ENCODE measurements around the gene CCNL1. TPM values are rescaled to one million over a fixed set of nuclear protein-coding genes. Genes with fewer than 3 reads are reported as not detected.

CCNL1 gene
- total RNA-seq, 1 donor, result 138 TPM

DNA sequence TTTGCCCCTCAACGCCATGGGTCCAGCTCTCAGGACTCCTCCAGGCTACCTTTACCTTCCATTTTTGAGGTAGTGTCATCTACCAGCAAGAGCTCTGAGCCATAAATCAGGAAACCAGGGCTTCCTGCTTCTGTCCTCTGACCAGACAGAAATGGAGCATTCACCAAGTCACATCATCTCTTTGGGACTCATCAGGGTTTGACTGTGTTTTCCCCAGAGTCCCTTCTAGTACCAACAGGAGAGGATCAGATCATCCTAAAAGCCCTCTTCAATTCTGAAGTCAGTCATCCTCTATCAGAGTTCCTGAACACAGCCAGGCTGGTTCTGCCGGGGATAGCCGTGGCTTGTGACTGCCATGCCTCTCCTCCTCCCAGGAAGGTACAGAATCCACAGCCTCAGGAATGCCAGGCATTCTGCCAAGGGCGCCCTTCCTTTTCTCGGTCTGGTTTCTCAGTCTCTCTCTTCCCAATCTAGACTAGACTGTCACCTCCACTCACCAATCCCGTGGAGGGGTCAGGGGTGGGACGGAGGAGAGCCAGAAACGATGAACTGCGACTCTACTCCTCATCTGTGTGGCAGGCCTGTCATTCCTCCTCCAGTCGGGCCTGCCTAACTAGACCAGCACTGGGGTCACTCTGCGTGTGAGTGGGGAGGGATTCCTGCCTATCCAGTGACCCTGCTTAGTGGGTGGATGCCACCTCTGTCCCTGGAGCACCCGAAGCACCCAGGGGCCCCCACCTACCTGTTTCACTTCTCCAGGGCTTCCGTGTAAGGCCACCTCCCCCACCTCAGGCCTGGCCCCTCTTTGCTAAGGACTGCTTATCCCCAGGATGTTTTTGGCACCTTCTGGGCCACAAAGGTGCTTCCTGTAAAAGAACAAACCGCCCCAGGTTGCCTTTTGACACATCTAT, 30.9 kb downstream of the CCNL1 start:
- TF ChIP-seq, protein P1, sequence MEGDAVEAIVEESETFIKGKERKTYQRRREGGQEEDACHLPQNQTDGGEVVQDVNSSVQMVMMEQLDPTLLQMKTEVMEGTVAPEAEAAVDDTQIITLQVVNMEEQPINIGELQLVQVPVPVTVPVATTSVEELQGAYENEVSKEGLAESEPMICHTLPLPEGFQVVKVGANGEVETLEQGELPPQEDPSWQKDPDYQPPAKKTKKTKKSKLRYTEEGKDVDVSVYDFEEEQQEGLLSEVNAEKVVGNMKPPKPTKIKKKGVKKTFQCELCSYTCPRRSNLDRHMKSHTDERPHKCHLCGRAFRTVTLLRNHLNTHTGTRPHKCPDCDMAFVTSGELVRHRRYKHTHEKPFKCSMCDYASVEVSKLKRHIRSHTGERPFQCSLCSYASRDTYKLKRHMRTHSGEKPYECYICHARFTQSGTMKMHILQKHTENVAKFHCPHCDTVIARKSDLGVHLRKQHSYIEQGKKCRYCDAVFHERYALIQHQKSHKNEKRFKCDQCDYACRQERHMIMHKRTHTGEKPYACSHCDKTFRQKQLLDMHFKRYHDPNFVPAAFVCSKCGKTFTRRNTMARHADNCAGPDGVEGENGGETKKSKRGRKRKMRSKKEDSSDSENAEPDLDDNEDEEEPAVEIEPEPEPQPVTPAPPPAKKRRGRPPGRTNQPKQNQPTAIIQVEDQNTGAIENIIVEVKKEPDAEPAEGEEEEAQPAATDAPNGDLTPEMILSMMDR (IDR thresholded peaks at IDR 0.05; ENCODE audit: insufficient read depth, low read length), result no peak
- no peak overlapping the region for H3K4me3 ChIP-seq (ENCODE audit: low read depth, low read length)
- DNase-seq (ENCODE audit: low read depth), result peak; percentile 57

DNA sequence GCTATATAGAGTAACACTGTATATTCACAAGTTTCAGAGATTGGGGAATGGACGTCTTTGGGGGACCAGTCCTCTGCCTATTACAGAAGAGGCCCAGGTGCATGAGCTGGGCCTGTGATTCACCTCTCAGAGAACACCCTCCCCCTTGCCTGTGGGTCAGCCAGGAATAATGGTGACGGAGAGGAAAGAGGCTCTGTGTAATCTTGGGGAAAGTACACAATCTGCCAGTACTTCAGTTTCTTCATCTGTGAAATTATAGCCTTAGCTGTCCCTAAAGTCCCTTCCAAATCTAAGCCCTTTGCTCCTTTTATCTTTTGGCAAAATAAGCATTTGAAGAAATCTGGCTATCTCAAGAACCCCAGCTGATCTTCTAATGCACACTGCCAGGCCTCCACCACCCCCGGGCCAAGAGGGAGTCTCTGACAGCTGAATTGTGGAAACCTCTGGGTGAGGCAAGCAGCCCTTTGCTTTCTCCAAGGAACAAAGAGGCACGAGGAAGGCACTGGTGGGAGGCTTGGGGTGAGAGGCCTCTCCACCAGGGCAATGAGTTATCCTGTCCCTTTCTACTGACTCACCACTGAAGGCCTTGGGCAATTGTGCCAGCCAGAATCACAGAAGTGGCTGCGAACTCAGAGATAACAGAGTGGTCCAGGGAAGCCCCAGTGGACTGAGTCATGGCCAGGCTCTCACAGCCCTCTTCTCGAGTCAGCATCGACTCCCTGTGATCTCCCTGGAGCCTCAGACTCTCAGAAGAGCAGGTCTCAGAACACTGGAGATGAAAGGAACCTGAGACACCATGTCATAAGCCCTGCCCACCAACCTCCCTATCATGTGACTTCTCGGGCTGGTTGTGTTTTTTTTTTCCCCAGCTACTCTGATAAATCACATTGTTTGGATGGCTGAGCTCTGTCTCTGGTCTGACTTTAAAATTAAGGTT, 31.8 kb downstream of the CCNL1 start:
- DNase-seq (ENCODE audit: low read depth), result peak; percentile 91
- H3K4me3 ChIP-seq (ENCODE audit: low read depth, low read length), result no peak overlapping the region
- TF ChIP-seq, protein P1 (IDR thresholded peaks at IDR 0.05; ENCODE audit: insufficient read depth, low read length), result no peak

DNA sequence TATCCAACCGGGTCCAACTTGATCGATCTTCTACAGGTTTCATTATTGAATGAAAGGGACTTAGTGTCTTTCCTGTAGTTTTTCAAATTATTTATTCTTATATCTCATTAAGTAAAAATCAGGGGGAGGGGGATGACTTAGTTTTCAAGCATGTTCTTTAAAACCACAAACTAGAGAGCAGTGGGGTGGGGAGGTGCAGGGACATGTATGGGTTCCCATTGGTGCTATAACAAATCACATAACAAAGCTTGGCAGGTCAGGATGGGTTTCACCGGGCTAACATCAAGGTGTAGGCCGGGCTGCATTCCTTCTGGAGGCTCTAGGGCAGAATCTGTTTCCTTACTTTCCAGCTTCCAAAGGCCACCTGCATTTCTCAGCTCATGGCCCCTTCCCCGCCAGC, 32.7 kb downstream of the CCNL1 start:
- DNase-seq (ENCODE audit: low read depth), result no peak
- no peak overlapping the region for H3K4me3 ChIP-seq (ENCODE audit: low read depth, low read length)
- TF ChIP-seq, protein P1 (IDR thresholded peaks at IDR 0.05; ENCODE audit: insufficient read depth, low read length), result no peak

DNA sequence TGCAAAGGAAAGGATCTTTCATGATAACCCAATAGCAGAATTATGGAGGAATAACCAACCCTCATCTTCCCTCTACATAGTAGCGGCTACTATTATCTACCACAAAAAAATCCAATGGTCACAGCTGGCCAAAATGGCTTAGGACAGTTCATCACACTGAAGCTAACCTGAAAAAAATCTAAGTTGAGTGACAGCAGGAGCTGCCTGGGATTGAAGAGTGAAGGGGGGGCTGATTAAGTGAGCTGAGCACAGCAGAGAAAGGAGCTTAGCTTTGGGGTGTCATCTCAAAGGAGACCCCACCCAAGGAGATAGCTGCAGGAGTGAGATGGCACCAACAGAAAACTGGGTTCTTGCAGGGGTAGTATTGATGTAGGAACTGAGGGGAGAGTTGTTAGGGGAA, 33.6 kb downstream of the CCNL1 start:
- H3K4me3 ChIP-seq (ENCODE audit: low read depth, low read length), result no peak overlapping the region
- TF ChIP-seq, protein P1 (IDR thresholded peaks at IDR 0.05; ENCODE audit: insufficient read depth, low read length), result no peak
- no peak for DNase-seq (ENCODE audit: low read depth)

DNA sequence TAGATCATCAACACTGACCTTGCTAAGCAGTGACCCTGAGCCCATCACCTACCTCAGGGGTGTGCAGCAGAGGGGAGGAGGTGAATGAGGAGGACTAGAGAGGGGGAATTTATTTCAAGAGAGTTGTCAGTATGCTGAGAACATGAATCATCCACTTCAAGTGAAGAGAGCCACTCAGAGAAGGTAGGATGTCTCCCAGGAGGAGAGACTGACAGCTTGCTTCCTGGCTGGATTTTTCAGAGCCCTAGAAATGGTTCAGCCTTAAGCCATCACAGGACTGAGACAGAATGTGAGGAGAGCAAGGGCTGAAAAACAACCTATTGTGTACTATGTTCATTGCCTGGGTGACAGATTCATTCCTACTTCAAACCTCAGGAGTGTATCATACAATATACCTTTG, 34.8 kb downstream of the CCNL1 start:
- TF ChIP-seq, protein P1 (IDR thresholded peaks at IDR 0.05; ENCODE audit: insufficient read depth, low read length), result no peak
- no peak for DNase-seq (ENCODE audit: low read depth)
- no peak overlapping the region for H3K4me3 ChIP-seq (ENCODE audit: low read depth, low read length)

DNA sequence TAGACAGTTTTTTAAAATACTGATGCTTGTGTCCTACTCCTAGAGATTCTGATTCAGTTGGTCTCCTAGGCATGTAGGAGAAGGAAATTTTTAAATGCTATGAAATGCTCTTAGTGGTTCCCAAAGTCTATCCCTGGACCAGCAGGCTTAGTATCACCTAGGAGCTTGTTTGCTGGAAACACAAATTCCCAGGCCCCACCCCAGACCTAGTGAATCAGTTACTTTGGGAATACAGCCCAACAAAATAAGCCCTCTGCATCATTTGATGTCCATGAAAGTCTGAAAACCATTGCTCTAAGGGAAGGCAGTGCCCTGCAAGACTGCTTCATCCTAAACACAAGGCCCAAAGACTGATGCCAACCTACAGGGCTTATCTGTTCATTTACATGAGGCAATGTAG, 36.3 kb downstream of the CCNL1 start:
- TF ChIP-seq, protein P1 (IDR thresholded peaks at IDR 0.05; ENCODE audit: insufficient read depth, low read length), result no peak
- no peak overlapping the region for H3K4me3 ChIP-seq (ENCODE audit: low read depth, low read length)
- peak; percentile 63 for DNase-seq (ENCODE audit: low read depth)
